ENCODE data around the gene NHLRC4. TPM values are rescaled to one million over a fixed set of nuclear protein-coding genes. Genes with fewer than 3 reads are reported as not detected.

The NHLRC4 gene
- total and polyA plus RNA-seq, 9 of the 15 experiments (the other 6 are each of a cell fraction or from before 2014, with no cell fraction given) = 0.24 to 3.7 (median 1.3) TPM; not detected in 2

GRCh38 chr16:588889-589657 is 22.3 kb downstream of the NHLRC4 start (continued):
- TF ChIP-seq, protein P1, sequence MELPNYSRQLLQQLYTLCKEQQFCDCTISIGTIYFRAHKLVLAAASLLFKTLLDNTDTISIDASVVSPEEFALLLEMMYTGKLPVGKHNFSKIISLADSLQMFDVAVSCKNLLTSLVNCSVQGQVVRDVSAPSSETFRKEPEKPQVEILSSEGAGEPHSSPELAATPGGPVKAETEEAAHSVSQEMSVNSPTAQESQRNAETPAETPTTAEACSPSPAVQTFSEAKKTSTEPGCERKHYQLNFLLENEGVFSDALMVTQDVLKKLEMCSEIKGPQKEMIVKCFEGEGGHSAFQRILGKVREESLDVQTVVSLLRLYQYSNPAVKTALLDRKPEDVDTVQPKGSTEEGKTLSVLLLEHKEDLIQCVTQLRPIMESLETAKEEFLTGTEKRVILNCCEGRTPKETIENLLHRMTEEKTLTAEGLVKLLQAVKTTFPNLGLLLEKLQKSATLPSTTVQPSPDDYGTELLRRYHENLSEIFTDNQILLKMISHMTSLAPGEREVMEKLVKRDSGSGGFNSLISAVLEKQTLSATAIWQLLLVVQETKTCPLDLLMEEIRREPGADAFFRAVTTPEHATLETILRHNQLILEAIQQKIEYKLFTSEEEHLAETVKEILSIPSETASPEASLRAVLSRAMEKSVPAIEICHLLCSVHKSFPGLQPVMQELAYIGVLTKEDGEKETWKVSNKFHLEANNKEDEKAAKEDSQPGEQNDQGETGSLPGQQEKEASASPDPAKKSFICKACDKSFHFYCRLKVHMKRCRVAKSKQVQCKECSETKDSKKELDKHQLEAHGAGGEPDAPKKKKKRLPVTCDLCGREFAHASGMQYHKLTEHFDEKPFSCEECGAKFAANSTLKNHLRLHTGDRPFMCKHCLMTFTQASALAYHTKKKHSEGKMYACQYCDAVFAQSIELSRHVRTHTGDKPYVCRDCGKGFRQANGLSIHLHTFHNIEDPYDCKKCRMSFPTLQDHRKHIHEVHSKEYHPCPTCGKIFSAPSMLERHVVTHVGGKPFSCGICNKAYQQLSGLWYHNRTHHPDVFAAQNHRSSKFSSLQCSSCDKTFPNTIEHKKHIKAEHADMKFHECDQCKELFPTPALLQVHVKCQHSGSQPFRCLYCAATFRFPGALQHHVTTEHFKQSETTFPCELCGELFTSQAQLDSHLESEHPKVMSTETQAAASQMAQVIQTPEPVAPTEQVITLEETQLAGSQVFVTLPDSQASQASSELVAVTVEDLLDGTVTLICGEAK (IDR thresholded peaks at IDR 0.05) = peak; percentile 98
- TF ChIP-seq, protein P1 (CRISPR knock-in tag; IDR thresholded peaks at IDR 0.05) = no peak
- TF ChIP-seq, protein P2, sequence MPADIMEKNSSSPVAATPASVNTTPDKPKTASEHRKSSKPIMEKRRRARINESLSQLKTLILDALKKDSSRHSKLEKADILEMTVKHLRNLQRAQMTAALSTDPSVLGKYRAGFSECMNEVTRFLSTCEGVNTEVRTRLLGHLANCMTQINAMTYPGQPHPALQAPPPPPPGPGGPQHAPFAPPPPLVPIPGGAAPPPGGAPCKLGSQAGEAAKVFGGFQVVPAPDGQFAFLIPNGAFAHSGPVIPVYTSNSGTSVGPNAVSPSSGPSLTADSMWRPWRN (IDR thresholded peaks at IDR 0.05; ENCODE audit: low read depth) = no peak
- TF ChIP-seq ZNF197 (CRISPR knock-in tag; IDR thresholded peaks at IDR 0.05; ENCODE audit: low read depth) = no peak
- no peak for TF ChIP-seq ZNF695 (CRISPR knock-in tag; IDR thresholded peaks at IDR 0.05)
- TF ChIP-seq NFIX (CRISPR knock-in tag; IDR thresholded peaks at IDR 0.05; ENCODE audit: low read depth) = no peak
- no peak for TF ChIP-seq PHTF2 (CRISPR knock-in tag; IDR thresholded peaks at IDR 0.05)
- TF ChIP-seq LARP7 (IDR thresholded peaks at IDR 0.05) = no peak
- TF ChIP-seq BCL6 (CRISPR knock-in tag; IDR thresholded peaks at IDR 0.05) = no peak
- TF ChIP-seq ZNF347 (CRISPR knock-in tag; IDR thresholded peaks at IDR 0.05; ENCODE audit: low read depth) = no peak
- TF ChIP-seq TRIM25 (IDR thresholded peaks at IDR 0.05; ENCODE audit: borderline replicate concordance) = no peak
- TF ChIP-seq TBL1XR1 (IDR thresholded peaks at IDR 0.05; ENCODE audit: low read length in 2 of 2) = no peak
- no peak for TF ChIP-seq RFX1 (IDR thresholded peaks at IDR 0.05)
- TF ChIP-seq, protein P3, sequence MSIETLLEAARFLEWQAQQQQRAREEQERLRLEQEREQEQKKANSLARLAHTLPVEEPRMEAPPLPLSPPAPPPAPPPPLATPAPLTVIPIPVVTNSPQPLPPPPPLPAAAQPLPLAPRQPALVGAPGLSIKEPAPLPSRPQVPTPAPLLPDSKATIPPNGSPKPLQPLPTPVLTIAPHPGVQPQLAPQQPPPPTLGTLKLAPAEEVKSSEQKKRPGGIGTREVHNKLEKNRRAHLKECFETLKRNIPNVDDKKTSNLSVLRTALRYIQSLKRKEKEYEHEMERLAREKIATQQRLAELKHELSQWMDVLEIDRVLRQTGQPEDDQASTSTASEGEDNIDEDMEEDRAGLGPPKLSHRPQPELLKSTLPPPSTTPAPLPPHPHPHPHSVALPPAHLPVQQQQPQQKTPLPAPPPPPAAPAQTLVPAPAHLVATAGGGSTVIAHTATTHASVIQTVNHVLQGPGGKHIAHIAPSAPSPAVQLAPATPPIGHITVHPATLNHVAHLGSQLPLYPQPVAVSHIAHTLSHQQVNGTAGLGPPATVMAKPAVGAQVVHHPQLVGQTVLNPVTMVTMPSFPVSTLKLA (conservative IDR thresholded peaks at IDR 0.05) = peak; percentile 90 to 95
- TF ChIP-seq SPI1 (IDR thresholded peaks at IDR 0.05; ENCODE audit: borderline replicate concordance, low read depth, low read length) = peak; percentile 88
